OCI-LY3 (cell line): Measurements from ENCODE around the gene PTPRM.

ENCODE experiments used
- H2AFZ ChIP-seq: fragments of 200-600, 300-600 bp; shearing (Covaris generic); 2 replicates; pipeline ENCODE4 v1.6.0; 2014; ENCODE audit warnings: antibody characterized with exemption, low read depth, low read length
- H3K27ac ChIP-seq: fragments of 200-600, 300-600 bp; sonication (generic); 2 replicates; pipeline ENCODE4 v1.5.1; 2014; ENCODE audit warnings: mild to moderate bottlenecking, low read length, moderate library complexity, mixed read lengths
- H3K27me3 ChIP-seq: fragments of 200-600, 300-600 bp; sonication (generic); 2 replicates; pipeline ENCODE4 v1.6.1; 2014; ENCODE audit warnings: low read depth, low read length, mixed read lengths
- H3K36me3 ChIP-seq: fragments of 200-600, 300-600 bp; sonication (generic); replicated peaks from 2 replicates; pipeline ENCODE3; 2014; ENCODE audit warnings: low read depth, low read length, mixed read lengths
- H3K4me1 ChIP-seq: fragments of 300-600, 200-600 bp; sonication (generic); 2 replicates; pipeline ENCODE4 v1.6.1; 2014; ENCODE audit warnings: low read length, mixed read lengths
- H3K4me2 ChIP-seq: fragments of 200-600, 300-600 bp; sonication (generic); 2 replicates; pipeline ENCODE4 v1.6.1; 2014; ENCODE audit warnings: low read length, mixed read lengths
- H3K4me3 ChIP-seq: fragments of 300-600, 200-600 bp; sonication (generic); 2 replicates; pipeline ENCODE4 v1.5.1; 2014; ENCODE audit warnings: antibody characterized with exemption, mild to moderate bottlenecking, low read length, moderate library complexity
- H3K79me2 ChIP-seq: fragments of 300-600, 200-600 bp; shearing (Covaris generic); 2 replicates; pipeline ENCODE4 v1.6.1; 2014; ENCODE audit warnings: mild to moderate bottlenecking, low read length, mixed read lengths
- H3K9ac ChIP-seq: fragments of 300-600, 200-600 bp; shearing (Covaris generic); 2 replicates; pipeline ENCODE4 v1.6.0; 2014; ENCODE audit warnings: mild to moderate bottlenecking, low read length, moderate library complexity
- H3K9me3 ChIP-seq: fragments of 200-600, 300-600 bp; shearing (Covaris generic); 2 replicates; pipeline ENCODE4 v1.6.1; 2014; ENCODE audit warnings: low read length, mixed read lengths; ENCODE audit not compliant: insufficient read depth
- H4K20me1 ChIP-seq: fragments of 200-600, 300-600 bp; sonication (generic); 2 replicates; pipeline ENCODE4 v1.6.1; 2016; ENCODE audit warnings: low read length, mixed read lengths; ENCODE audit not compliant: insufficient read depth
- CTCF ChIP-seq: fragments of 200-600, 300-600 bp; sonication (generic); IDR thresholded peaks from 2 replicates; pipeline ENCODE4 v1.5.1; 2014; ENCODE audit warnings: antibody characterized with exemption, low read length, low read depth
- EZH2phosphoT487 ChIP-seq: fragments of 200-600 bp; shearing (Covaris generic); IDR thresholded peaks from 2 replicates; pipeline ENCODE4 v1.6.1; 2018; ENCODE audit warnings: antibody characterized with exemption, mixed run types, low read depth

PTPRM gene

DNA sequence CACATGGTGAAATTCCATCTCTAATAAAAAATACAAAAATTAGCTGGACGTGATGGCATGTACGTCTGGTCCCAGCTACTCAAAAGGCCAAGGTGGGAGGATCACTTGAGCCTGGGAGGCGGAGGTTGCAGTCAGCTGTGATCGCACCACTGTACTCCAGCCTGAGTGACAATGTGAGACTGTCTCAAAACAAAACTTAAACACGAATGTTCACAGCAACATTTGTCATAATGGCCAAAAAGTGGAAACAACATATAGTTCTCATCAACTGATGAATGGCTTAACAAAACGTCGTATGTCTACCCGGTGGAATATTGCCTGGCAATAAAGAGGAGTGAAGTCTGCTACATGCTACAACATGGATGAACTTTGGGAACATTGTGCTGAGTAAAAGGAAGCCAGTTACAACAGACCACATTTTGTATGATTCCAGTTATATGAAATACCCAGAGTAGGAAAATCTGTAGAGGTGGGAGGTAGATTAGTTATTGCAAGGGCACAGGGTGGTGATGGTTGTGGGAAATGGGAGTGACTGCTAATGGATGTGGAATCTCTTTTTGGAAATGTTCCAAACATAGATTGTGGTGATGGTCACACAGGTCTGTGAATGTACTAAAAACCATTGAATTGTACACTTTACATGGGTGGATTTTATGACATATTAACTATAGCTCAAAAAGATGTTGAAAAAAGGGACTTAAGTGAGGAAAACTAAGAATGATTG is 478.2 kb downstream of the PTPRM start:
- TF ChIP-seq EZH2phosphoT487 (no peak), CTCF (no peak)
- Histone ChIP-seq H3K9me3 (no peaks in the 10 kb centered on the region), H3K4me3 (no peak overlapping the region), H4K20me1 (no peaks in the 10 kb centered on the region), H3K4me2 (no peak overlapping the region), H3K79me2 (no peaks in the 10 kb centered on the region), H3K9ac (no peak overlapping the region), H2AFZ (no peak overlapping the region), H3K27me3 (no peaks in the 10 kb centered on the region), H3K36me3 (no peaks in the 10 kb centered on the region), H3K27ac (no peak overlapping the region), H3K4me1 (no peaks in the 10 kb centered on the region)

GRCh38 chr18:8045884-8046281 is 478.8 kb downstream of the PTPRM start:
- no peak overlapping the region for H3K27ac ChIP-seq
- H3K79me2 ChIP-seq = no peaks in the 10 kb centered on the region
- H4K20me1 ChIP-seq = no peaks in the 10 kb centered on the region
- H3K4me2 ChIP-seq = no peak overlapping the region
- no peak overlapping the region for H3K4me3 ChIP-seq
- no peaks in the 10 kb centered on the region for H3K27me3 ChIP-seq
- no peaks in the 10 kb centered on the region for H3K36me3 ChIP-seq
- H3K4me1 ChIP-seq = no peaks in the 10 kb centered on the region
- no peak overlapping the region for H2AFZ ChIP-seq
- TF ChIP-seq EZH2phosphoT487 = no peak
- no peak for TF ChIP-seq CTCF
- no peaks in the 10 kb centered on the region for H3K9me3 ChIP-seq
- H3K9ac ChIP-seq = no peak overlapping the region

GRCh38 chr18:8046441-8046840 is 479.3 kb downstream of the PTPRM start:
- Histone ChIP-seq H3K79me2 (no peaks in the 10 kb centered on the region), H3K27ac (no peak overlapping the region), H3K9ac (no peak overlapping the region), H3K36me3 (no peaks in the 10 kb centered on the region), H3K4me1 (no peaks in the 10 kb centered on the region), H3K27me3 (no peaks in the 10 kb centered on the region), H4K20me1 (no peaks in the 10 kb centered on the region), H3K9me3 (no peaks in the 10 kb centered on the region), H2AFZ (no peak overlapping the region), H3K4me2 (no peak overlapping the region), H3K4me3 (no peak overlapping the region)
- TF ChIP-seq CTCF = no peak
- no peak for TF ChIP-seq EZH2phosphoT487

DNA sequence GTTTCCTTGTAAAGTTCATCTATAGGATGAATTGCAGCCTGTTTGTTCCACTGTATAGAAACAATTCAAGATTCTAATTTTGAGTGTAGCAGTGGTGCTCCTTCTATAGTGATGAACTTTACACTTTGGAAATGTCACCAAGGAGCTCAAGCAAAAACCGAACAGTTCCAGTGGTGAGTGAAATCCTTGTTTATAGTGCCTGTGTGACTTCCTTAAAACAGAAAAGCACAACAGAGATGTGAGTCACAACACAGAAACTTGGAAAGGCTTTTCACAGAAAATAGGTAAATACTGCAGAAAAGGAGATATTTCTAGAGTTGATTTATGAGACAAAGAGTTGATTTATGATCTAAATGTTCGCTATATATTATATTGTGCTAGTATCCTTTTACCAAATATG is 482.0 kb downstream of the PTPRM start:
- Histone ChIP-seq H4K20me1 (no peaks in the 10 kb centered on the region), H3K4me3 (no peak overlapping the region), H3K27ac (no peak overlapping the region), H3K4me1 (no peaks in the 10 kb centered on the region), H3K36me3 (no peaks in the 10 kb centered on the region), H3K27me3 (no peaks in the 10 kb centered on the region; the same call in 1 of the 2 replicates), H3K79me2 (no peaks in the 10 kb centered on the region), H2AFZ (no peak overlapping the region), H3K4me2 (no peak overlapping the region), H3K9ac (no peak overlapping the region), H3K9me3 (no peaks in the 10 kb centered on the region)
- TF ChIP-seq EZH2phosphoT487 = no peak
- no peak for TF ChIP-seq CTCF
